K562 (cell line): ENCODE measurements around the gene CFL1. TPM values are rescaled to one million over a fixed set of nuclear protein-coding genes. Genes with fewer than 3 reads are reported as not detected.

ENCODE experiments used
- ATF4 ChIP-seq: fragments of 450-650 bp; formaldehyde crosslinking; IDR thresholded peaks from 2 replicates; pipeline ENCODE4 v1.4.0; 2022; ENCODE audit warnings: mild to moderate bottlenecking, moderate library complexity
- ETS1 ChIP-seq: conservative IDR thresholded peaks from 2 replicates; pipeline ENCODE4 v1.6.1; 2011; ENCODE audit warnings: low read depth, mild to moderate bottlenecking, low read length; ENCODE audit not compliant: control insufficient read depth
- FOSL1 ChIP-seq: fragments of 200-800 bp; sonication (Bioruptor generic); conservative IDR thresholded peaks from 2 replicates; pipeline ENCODE4 v1.6.1; 2016; ENCODE audit warnings: missing genetic modification characterization, missing compliant biosample characterization
- KDM5B ChIP-seq: fragments of 200-600 bp; sonication (generic); IDR thresholded peaks from 2 replicates; pipeline ENCODE4 v1.6.1; 2012; ENCODE audit warnings: low read depth, mild to moderate bottlenecking, moderate library complexity, low read length, control low read depth, inconsistent platforms; ENCODE audit not compliant: insufficient replicate concordance
- MCM3 ChIP-seq: fragments of 450-650 bp; IDR thresholded peaks from 2 replicates; pipeline ENCODE4 v1.6.1; 2016
- RBM14 ChIP-seq: fragments of 200-400 bp; formaldehyde crosslinking; IDR thresholded peaks from 2 replicates; pipeline ENCODE4 v1.6.1; 2018; ENCODE audit warnings: low read depth, mild to moderate bottlenecking, low read length, moderate library complexity, borderline replicate concordance; ENCODE audit not compliant: insufficient read depth
- ZNF12 ChIP-seq: sonication (generic); formaldehyde crosslinking; IDR thresholded peaks from 2 replicates; pipeline ENCODE4 v1.4.0; 2020; ENCODE audit warnings: mild to moderate bottlenecking, missing genetic modification reagents
- ZNF282 ChIP-seq: sonication (generic); formaldehyde crosslinking; IDR thresholded peaks from 2 replicates; pipeline ENCODE4 v1.8.1; 2023; ENCODE audit warnings: missing genetic modification reagents
- ZNF436 ChIP-seq: fragments of 250-450, 450-650 bp; sonication (Bioruptor Pico); formaldehyde crosslinking; IDR thresholded peaks from 2 replicates; pipeline ENCODE4 v1.7.0; 2020; ENCODE audit warnings: mild to moderate bottlenecking
- polyA plus RNA-seq, 8 experiments: library from polyadenylated mRNA; depleted of rRNA in 4 of 8; stranded (reverse) in 5 of 8; unstranded in 3 of 8; fragments of >200 nt; fragmentation: Nextera tagmentation in 2 of 8; fragmentation: Illumina TruSeq in 1 of 8; extraction: Ambion mirVana in 2 of 8; extraction: Trizol in 1 of 8; gene quantifications; 2 replicates each; pipeline versions ENCODE4 v1.2.1 to v1.2.3, GENCODE V29; 2011 to 2014; ENCODE audit warnings: inconsistent platforms in 1 of 8, missing spikeins in 1 of 8
- total RNA-seq, 7 experiments: library from RNA; depleted of rRNA in 6 of 7; stranded (reverse); fragments of >200 nt in 6 of 7; fragmentation: Illumina TruSeq in 2 of 7; extraction: Trizol in 2 of 7; gene quantifications; 2 replicates each; pipeline versions ENCODE4 v1.2.1 to v1.2.3, GENCODE V29; 2011 to 2021; ENCODE audit warnings: low replicate concordance in 1 of 7
- TF ChIP-seq, protein P1 (sequence below): fragments of 200-600 bp; sonication (generic); IDR thresholded peaks from one replicate; pipeline ENCODE4 v1.6.1; 2012; ENCODE audit warnings: mild to moderate bottlenecking, low read depth, low read length, inconsistent platforms
- TF ChIP-seq, protein P2 (sequence below): fragments of 450-650 bp; formaldehyde crosslinking; IDR thresholded peaks from 2 replicates; pipeline ENCODE4 v1.4.0; 2020; ENCODE audit warnings: mild to moderate bottlenecking

Gene CFL1
- total and polyA plus RNA-seq, 9 of the 15 experiments (the other 6 are each of a cell fraction or from before 2014, with no cell fraction given) = 105 to 1,101 (median 859) TPM

DNA sequence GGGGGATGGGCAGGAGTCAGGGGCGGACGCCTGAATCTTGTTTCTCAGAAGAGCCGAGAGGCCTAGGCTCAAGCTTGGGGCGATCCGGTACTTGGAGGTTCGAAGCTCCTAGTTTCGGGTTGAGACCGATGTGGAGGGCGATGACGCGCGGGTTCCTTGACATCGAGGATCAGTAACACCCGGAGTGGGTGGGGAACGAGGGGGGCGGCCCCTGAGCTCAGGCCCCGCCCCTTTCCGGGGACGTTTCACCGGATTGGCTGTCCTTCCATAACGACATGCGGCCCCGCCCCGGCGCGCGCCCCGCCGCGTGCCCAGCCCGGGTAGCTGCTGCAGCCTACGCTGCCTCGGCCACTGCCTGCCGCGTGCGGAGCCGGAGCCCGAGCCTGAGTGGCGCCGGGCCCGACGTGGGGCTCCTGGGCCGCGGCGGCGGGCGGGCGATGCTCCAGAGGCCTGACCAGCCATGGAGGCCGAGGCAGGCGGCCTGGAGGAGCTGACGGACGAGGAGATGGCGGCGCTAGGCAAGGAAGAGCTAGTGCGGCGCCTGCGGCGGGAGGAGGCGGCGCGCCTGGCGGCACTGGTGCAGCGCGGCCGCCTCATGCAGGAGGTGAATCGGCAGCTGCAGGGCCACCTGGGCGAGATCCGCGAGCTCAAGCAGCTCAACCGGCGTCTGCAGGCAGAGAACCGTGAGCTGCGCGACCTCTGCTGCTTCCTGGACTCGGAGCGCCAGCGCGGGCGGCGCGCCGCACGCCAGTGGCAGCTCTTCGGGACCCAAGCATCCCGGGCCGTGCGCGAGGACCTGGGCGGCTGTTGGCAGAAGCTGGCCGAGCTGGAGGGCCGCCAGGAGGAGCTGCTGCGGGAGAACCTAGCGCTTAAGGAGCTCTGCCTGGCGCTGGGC is 32.6 kb upstream of the CFL1 start, which contains the start of gene CCDC85B (continued):
- TF ChIP-seq, protein P1, sequence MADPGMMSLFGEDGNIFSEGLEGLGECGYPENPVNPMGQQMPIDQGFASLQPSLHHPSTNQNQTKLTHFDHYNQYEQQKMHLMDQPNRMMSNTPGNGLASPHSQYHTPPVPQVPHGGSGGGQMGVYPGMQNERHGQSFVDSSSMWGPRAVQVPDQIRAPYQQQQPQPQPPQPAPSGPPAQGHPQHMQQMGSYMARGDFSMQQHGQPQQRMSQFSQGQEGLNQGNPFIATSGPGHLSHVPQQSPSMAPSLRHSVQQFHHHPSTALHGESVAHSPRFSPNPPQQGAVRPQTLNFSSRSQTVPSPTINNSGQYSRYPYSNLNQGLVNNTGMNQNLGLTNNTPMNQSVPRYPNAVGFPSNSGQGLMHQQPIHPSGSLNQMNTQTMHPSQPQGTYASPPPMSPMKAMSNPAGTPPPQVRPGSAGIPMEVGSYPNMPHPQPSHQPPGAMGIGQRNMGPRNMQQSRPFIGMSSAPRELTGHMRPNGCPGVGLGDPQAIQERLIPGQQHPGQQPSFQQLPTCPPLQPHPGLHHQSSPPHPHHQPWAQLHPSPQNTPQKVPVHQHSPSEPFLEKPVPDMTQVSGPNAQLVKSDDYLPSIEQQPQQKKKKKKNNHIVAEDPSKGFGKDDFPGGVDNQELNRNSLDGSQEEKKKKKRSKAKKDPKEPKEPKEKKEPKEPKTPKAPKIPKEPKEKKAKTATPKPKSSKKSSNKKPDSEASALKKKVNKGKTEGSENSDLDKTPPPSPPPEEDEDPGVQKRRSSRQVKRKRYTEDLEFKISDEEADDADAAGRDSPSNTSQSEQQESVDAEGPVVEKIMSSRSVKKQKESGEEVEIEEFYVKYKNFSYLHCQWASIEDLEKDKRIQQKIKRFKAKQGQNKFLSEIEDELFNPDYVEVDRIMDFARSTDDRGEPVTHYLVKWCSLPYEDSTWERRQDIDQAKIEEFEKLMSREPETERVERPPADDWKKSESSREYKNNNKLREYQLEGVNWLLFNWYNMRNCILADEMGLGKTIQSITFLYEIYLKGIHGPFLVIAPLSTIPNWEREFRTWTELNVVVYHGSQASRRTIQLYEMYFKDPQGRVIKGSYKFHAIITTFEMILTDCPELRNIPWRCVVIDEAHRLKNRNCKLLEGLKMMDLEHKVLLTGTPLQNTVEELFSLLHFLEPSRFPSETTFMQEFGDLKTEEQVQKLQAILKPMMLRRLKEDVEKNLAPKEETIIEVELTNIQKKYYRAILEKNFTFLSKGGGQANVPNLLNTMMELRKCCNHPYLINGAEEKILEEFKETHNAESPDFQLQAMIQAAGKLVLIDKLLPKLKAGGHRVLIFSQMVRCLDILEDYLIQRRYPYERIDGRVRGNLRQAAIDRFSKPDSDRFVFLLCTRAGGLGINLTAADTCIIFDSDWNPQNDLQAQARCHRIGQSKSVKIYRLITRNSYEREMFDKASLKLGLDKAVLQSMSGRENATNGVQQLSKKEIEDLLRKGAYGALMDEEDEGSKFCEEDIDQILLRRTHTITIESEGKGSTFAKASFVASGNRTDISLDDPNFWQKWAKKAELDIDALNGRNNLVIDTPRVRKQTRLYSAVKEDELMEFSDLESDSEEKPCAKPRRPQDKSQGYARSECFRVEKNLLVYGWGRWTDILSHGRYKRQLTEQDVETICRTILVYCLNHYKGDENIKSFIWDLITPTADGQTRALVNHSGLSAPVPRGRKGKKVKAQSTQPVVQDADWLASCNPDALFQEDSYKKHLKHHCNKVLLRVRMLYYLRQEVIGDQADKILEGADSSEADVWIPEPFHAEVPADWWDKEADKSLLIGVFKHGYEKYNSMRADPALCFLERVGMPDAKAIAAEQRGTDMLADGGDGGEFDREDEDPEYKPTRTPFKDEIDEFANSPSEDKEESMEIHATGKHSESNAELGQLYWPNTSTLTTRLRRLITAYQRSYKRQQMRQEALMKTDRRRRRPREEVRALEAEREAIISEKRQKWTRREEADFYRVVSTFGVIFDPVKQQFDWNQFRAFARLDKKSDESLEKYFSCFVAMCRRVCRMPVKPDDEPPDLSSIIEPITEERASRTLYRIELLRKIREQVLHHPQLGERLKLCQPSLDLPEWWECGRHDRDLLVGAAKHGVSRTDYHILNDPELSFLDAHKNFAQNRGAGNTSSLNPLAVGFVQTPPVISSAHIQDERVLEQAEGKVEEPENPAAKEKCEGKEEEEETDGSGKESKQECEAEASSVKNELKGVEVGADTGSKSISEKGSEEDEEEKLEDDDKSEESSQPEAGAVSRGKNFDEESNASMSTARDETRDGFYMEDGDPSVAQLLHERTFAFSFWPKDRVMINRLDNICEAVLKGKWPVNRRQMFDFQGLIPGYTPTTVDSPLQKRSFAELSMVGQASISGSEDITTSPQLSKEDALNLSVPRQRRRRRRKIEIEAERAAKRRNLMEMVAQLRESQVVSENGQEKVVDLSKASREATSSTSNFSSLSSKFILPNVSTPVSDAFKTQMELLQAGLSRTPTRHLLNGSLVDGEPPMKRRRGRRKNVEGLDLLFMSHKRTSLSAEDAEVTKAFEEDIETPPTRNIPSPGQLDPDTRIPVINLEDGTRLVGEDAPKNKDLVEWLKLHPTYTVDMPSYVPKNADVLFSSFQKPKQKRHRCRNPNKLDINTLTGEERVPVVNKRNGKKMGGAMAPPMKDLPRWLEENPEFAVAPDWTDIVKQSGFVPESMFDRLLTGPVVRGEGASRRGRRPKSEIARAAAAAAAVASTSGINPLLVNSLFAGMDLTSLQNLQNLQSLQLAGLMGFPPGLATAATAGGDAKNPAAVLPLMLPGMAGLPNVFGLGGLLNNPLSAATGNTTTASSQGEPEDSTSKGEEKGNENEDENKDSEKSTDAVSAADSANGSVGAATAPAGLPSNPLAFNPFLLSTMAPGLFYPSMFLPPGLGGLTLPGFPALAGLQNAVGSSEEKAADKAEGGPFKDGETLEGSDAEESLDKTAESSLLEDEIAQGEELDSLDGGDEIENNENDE = peak; percentile 14
- TF ChIP-seq ZNF282 (0 out of 2 replicates have a peak, but pooled peaks have one; percentile 55), RBM14 (peak; percentile 43; the same call in 1 of the 2 replicates), ZNF436 (CRISPR knock-in tag) (no peak), KDM5B (peak; percentile 92), ZNF12 (CRISPR knock-in tag) (no peak; the same call in 1 of the 2 replicates), ETS1 (peak; percentile 38; the same call in 1 of the 2 replicates), FOSL1 (tag) (no peak), MCM3 (no peak), ATF4 (CRISPR knock-in tag) (peak; percentile 15; the same call in 1 of the 2 replicates)
- TF ChIP-seq, protein P2, sequence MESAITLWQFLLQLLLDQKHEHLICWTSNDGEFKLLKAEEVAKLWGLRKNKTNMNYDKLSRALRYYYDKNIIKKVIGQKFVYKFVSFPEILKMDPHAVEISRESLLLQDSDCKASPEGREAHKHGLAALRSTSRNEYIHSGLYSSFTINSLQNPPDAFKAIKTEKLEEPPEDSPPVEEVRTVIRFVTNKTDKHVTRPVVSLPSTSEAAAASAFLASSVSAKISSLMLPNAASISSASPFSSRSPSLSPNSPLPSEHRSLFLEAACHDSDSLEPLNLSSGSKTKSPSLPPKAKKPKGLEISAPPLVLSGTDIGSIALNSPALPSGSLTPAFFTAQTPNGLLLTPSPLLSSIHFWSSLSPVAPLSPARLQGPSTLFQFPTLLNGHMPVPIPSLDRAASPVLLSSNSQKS (CRISPR knock-in tag) = peak; percentile 53; the same call in 1 of the 2 replicates
